Neural cell (in vitro differentiated cells): ENCODE results near the gene TBC1D10A. TPM values are rescaled to one million over a fixed set of nuclear protein-coding genes. Genes with fewer than 3 reads are reported as not detected.

Experiments
- H2AFZ ChIP-seq: fragments of 200-600, 300-800 bp; sonication (generic), shearing (Covaris generic); 2 replicates; pipeline ENCODE4 v1.6.0; 2014; ENCODE audit warnings: low read depth, mild to moderate bottlenecking, antibody characterized with exemption, low read length, moderate library complexity
- H3F3A ChIP-seq: fragments of 200-600 bp; shearing (Covaris generic); 2 replicates; pipeline ENCODE4 v1.6.1; 2016; ENCODE audit warnings: mild to moderate bottlenecking, moderate library complexity, mixed read lengths, antibody characterized with exemption, low read length; ENCODE audit not compliant: insufficient read depth, poor library complexity, severe bottlenecking
- H3K27ac ChIP-seq: fragments of 200-600, 300-800 bp; sonication (generic), shearing (Covaris generic); 2 replicates; pipeline ENCODE4 v1.5.1; 2014; ENCODE audit warnings: mild to moderate bottlenecking, low read length, moderate library complexity
- H3K27me3 ChIP-seq: fragments of 300-800, 200-600 bp; sonication (generic), shearing (Covaris generic); 2 replicates; pipeline ENCODE4 v1.6.0; 2014; ENCODE audit warnings: mild to moderate bottlenecking, low read depth, low read length, moderate library complexity; ENCODE audit not compliant: insufficient read depth
- H3K36me3 ChIP-seq: fragments of 300-800, 200-600 bp; sonication (generic), shearing (Covaris generic); 2 replicates; pipeline ENCODE4 v1.5.1; 2014; ENCODE audit warnings: mild to moderate bottlenecking, antibody characterized with exemption, low read length, moderate library complexity; ENCODE audit not compliant: insufficient read depth
- H3K4me2 ChIP-seq: fragments of 300-800, 200-600 bp; sonication (generic), shearing (Covaris generic); 2 replicates; pipeline ENCODE4 v1.6.0; 2014; ENCODE audit warnings: mild to moderate bottlenecking, low read length
- H3K4me3 ChIP-seq: fragments of 300-800, 200-600 bp; sonication (generic), shearing (Covaris generic); 2 replicates; pipeline ENCODE4 v1.5.1; 2014; ENCODE audit warnings: mild to moderate bottlenecking, low read length, moderate library complexity
- H3K79me2 ChIP-seq: fragments of 200-600 bp; shearing (Covaris generic); replicated peaks from 2 replicates; pipeline ENCODE4 v1.6.0; 2014; ENCODE audit warnings: mild to moderate bottlenecking, low read length, moderate library complexity; ENCODE audit not compliant: insufficient read depth
- H3K9ac ChIP-seq: fragments of 300-800, 200-600 bp; sonication (generic), shearing (Covaris generic); 2 replicates; pipeline ENCODE4 v1.6.1; 2016; ENCODE audit warnings: mild to moderate bottlenecking, low read length, mixed read lengths
- H3K9me2 ChIP-seq: fragments of 200-600 bp; shearing (Covaris generic); 2 replicates; pipeline ENCODE4 v1.6.1; 2016; ENCODE audit warnings: mild to moderate bottlenecking, low read length, mixed read lengths; ENCODE audit not compliant: insufficient read depth
- H3K9me3 ChIP-seq: fragments of 200-600, 300-800 bp; sonication (generic), shearing (Covaris generic); 2 replicates; pipeline ENCODE4 v1.6.1; 2016; ENCODE audit warnings: mild to moderate bottlenecking, mixed run types, low read length, moderate library complexity, mixed read lengths
- H4K20me1 ChIP-seq: fragments of 200-600 bp; shearing (Covaris generic); 2 replicates; pipeline ENCODE4 v1.6.1; 2016; ENCODE audit warnings: mild to moderate bottlenecking, mixed run types; ENCODE audit not compliant: insufficient read depth
- EP300 ChIP-seq: fragments of 450-650 bp; conservative IDR thresholded peaks from 2 replicates; pipeline ENCODE4 v1.6.1; 2014; ENCODE audit warnings: antibody characterized with exemption, mild to moderate bottlenecking, moderate library complexity; ENCODE audit not compliant: poor library complexity, severe bottlenecking
- EZH2 ChIP-seq: fragments of 200-600, 300-800 bp; shearing (Covaris generic), sonication (generic); IDR thresholded peaks from 2 replicates; pipeline ENCODE4 v1.6.1; 2014; ENCODE audit warnings: antibody characterized with exemption, low read length, borderline replicate concordance, mild to moderate bottlenecking; ENCODE audit not compliant: insufficient read depth, poor library complexity, severe bottlenecking
- MXI1 ChIP-seq: fragments of 450-650 bp; conservative IDR thresholded peaks from 2 replicates; pipeline ENCODE4 v1.6.1; 2014; ENCODE audit warnings: antibody characterized with exemption, mild to moderate bottlenecking; ENCODE audit not compliant: poor library complexity, severe bottlenecking
- POLR2AphosphoS5 ChIP-seq: IDR thresholded peaks from 2 replicates; pipeline ENCODE4 v1.6.1; 2012
- RAD21 ChIP-seq: fragments of 450-650 bp; conservative IDR thresholded peaks from 2 replicates; pipeline ENCODE4 v1.6.1; 2014; ENCODE audit warnings: antibody characterized with exemption, mild to moderate bottlenecking, moderate library complexity
- SMC3 ChIP-seq: fragments of 450-650 bp; conservative IDR thresholded peaks from 2 replicates; pipeline ENCODE4 v1.6.1; 2014; ENCODE audit warnings: antibody characterized with exemption, mild to moderate bottlenecking, moderate library complexity; ENCODE audit not compliant: poor library complexity
- TAF1 ChIP-seq: IDR thresholded peaks from 2 replicates; pipeline ENCODE4 v1.6.1; 2012; ENCODE audit warnings: low read depth
- polyA plus RNA-seq: library from polyadenylated mRNA; depleted of rRNA; stranded (reverse); fragments of >200 nt; gene quantifications from 2 replicates; pipeline ENCODE4 v1.2.3, GENCODE V29; 2014
- TF ChIP-seq, protein P1 (sequence below): fragments of 450-650 bp; IDR thresholded peaks from 2 replicates; pipeline ENCODE4 v1.5.1; 2014; ENCODE audit warnings: antibody characterized with exemption, mild to moderate bottlenecking, moderate library complexity; ENCODE audit not compliant: poor library complexity, severe bottlenecking
- TF ChIP-seq, protein P2 (sequence below): IDR thresholded peaks from 2 replicates; pipeline ENCODE4 v1.6.1; 2012; ENCODE audit warnings: borderline replicate concordance

The TBC1D10A gene
- polyA plus RNA-seq, 1 donor from 2014 or later = 11.9 TPM

DNA sequence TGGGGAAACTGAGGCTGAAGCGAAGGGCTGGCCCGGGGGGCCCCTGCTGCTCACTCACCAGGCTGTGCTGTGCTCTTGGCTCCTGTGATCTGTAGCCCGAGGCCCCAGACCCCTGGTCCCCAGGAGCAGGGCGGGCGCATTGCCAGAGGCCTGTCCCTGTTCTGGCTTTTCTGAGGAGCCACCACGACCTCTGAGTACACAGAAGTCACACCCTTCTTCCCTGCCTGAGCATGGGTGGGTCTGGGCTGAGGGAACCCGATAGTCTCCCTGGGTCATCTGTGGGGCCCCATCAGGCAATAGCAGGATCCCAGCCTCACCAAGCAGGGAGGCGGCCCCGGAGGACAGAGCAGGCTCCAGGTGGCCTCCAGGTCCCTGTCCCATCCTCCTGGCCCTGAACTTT is 42.6 kb downstream of the TBC1D10A start:
- H3K36me3 ChIP-seq = no peaks in the 10 kb centered on the region
- no peak overlapping the region for H3K9ac ChIP-seq
- H3K4me2 ChIP-seq = no peak overlapping the region
- H3F3A ChIP-seq = no peaks in the 10 kb centered on the region
- H2AFZ ChIP-seq = no peak overlapping the region
- H3K79me2 ChIP-seq = no peaks in the 10 kb centered on the region
- H3K4me3 ChIP-seq = no peak overlapping the region
- TF ChIP-seq, protein P1, sequence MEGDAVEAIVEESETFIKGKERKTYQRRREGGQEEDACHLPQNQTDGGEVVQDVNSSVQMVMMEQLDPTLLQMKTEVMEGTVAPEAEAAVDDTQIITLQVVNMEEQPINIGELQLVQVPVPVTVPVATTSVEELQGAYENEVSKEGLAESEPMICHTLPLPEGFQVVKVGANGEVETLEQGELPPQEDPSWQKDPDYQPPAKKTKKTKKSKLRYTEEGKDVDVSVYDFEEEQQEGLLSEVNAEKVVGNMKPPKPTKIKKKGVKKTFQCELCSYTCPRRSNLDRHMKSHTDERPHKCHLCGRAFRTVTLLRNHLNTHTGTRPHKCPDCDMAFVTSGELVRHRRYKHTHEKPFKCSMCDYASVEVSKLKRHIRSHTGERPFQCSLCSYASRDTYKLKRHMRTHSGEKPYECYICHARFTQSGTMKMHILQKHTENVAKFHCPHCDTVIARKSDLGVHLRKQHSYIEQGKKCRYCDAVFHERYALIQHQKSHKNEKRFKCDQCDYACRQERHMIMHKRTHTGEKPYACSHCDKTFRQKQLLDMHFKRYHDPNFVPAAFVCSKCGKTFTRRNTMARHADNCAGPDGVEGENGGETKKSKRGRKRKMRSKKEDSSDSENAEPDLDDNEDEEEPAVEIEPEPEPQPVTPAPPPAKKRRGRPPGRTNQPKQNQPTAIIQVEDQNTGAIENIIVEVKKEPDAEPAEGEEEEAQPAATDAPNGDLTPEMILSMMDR = no peak
- TF ChIP-seq SMC3 (no peak), RAD21 (no peak), MXI1 (no peak), EZH2 (no peak), EP300 (no peak), POLR2AphosphoS5 (no peak), TAF1 (no peak)
- TF ChIP-seq, protein P2, sequence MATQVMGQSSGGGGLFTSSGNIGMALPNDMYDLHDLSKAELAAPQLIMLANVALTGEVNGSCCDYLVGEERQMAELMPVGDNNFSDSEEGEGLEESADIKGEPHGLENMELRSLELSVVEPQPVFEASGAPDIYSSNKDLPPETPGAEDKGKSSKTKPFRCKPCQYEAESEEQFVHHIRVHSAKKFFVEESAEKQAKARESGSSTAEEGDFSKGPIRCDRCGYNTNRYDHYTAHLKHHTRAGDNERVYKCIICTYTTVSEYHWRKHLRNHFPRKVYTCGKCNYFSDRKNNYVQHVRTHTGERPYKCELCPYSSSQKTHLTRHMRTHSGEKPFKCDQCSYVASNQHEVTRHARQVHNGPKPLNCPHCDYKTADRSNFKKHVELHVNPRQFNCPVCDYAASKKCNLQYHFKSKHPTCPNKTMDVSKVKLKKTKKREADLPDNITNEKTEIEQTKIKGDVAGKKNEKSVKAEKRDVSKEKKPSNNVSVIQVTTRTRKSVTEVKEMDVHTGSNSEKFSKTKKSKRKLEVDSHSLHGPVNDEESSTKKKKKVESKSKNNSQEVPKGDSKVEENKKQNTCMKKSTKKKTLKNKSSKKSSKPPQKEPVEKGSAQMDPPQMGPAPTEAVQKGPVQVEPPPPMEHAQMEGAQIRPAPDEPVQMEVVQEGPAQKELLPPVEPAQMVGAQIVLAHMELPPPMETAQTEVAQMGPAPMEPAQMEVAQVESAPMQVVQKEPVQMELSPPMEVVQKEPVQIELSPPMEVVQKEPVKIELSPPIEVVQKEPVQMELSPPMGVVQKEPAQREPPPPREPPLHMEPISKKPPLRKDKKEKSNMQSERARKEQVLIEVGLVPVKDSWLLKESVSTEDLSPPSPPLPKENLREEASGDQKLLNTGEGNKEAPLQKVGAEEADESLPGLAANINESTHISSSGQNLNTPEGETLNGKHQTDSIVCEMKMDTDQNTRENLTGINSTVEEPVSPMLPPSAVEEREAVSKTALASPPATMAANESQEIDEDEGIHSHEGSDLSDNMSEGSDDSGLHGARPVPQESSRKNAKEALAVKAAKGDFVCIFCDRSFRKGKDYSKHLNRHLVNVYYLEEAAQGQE = no peak
- no peaks in the 10 kb centered on the region for H3K9me2 ChIP-seq
- no peaks in the 10 kb centered on the region for H4K20me1 ChIP-seq
- H3K27ac ChIP-seq = no peak overlapping the region
- no peaks in the 10 kb centered on the region for H3K27me3 ChIP-seq
- H3K9me3 ChIP-seq = no peaks in the 10 kb centered on the region

DNA sequence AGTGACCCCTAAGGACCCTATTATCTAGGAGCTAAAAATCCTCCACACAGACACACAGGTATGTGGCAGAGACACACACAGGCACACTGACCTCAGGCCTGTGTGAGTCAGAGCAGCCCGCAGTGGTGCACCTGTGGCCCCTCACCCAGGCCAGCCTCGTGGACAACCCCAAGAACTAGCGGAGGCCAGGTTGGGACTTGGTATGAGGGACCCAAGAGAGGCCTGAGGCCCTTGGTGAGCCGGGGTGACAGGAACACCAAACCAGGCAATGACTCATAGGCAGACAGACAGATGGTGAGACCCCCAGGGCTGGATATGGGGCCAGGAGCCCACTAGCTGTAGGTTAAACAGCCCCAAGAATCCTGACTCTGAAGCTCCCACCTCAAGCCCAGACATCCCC is 43.4 kb downstream of the TBC1D10A start:
- Histone ChIP-seq H2AFZ (no peak overlapping the region), H3K27me3 (no peaks in the 10 kb centered on the region), H3K27ac (no peak overlapping the region), H4K20me1 (no peaks in the 10 kb centered on the region), H3K36me3 (no peaks in the 10 kb centered on the region), H3K79me2 (no peaks in the 10 kb centered on the region), H3K9me3 (no peaks in the 10 kb centered on the region), H3K4me2 (no peak overlapping the region), H3F3A (no peaks in the 10 kb centered on the region), H3K9ac (no peak overlapping the region), H3K9me2 (no peaks in the 10 kb centered on the region), H3K4me3 (no peak overlapping the region)
- no peak for TF ChIP-seq SMC3
- TF ChIP-seq TAF1 = no peak
- no peak for TF ChIP-seq POLR2AphosphoS5
- TF ChIP-seq MXI1 = no peak

DNA sequence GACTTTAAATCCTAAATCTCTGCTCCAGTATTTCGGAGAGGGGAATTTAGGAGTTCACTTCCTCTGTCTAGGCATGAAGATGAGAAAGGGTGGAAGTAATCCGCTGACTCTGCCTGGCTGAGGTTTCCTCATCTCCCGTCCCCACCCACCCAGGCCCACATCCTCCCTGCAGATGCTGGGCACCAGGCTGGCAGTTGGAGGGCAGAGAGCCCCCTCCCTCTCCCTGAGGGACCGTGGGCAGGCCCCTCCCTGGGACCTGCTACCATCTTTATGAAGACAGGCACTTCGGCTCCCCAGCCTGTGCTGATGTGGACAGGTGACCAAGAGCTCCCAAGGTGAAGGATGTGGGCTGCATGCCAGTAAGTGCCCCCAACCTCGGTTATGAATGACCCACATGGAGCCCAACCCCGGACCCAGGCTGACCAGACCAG is 44.1 kb downstream of the TBC1D10A start:
- H3K36me3 ChIP-seq = no peaks in the 10 kb centered on the region

More for the DNA sequence above, 44.1 kb downstream of the TBC1D10A start:
- H3K79me2 ChIP-seq = no peaks in the 10 kb centered on the region
- H3K4me3 ChIP-seq = no peak overlapping the region
- H3K9ac ChIP-seq = no peak overlapping the region
- no peak for TF ChIP-seq EP300
- TF ChIP-seq, protein P2 = no peak
- TF ChIP-seq POLR2AphosphoS5 = no peak
- no peak for TF ChIP-seq SMC3
- no peak for TF ChIP-seq MXI1
- no peak for TF ChIP-seq RAD21
- TF ChIP-seq, protein P1 = no peak
- TF ChIP-seq EZH2 = no peak
- TF ChIP-seq TAF1 = no peak
- no peaks in the 10 kb centered on the region for H3F3A ChIP-seq
- H3K4me2 ChIP-seq = no peak overlapping the region
- H3K27ac ChIP-seq = no peak overlapping the region
- H3K9me2 ChIP-seq = no peaks in the 10 kb centered on the region
- no peak overlapping the region for H2AFZ ChIP-seq
- H3K9me3 ChIP-seq = no peaks in the 10 kb centered on the region
- no peaks in the 10 kb centered on the region for H4K20me1 ChIP-seq
- no peaks in the 10 kb centered on the region for H3K27me3 ChIP-seq
